ENCODE data around the gene YOD1.
A peak's percentile ranks its signal among the peaks of the same experiment; 100 is the strongest.

GRCh38 chr1:207051191-207051943, at the start of gene YOD1:
- TF ChIP-seq, protein P1, sequence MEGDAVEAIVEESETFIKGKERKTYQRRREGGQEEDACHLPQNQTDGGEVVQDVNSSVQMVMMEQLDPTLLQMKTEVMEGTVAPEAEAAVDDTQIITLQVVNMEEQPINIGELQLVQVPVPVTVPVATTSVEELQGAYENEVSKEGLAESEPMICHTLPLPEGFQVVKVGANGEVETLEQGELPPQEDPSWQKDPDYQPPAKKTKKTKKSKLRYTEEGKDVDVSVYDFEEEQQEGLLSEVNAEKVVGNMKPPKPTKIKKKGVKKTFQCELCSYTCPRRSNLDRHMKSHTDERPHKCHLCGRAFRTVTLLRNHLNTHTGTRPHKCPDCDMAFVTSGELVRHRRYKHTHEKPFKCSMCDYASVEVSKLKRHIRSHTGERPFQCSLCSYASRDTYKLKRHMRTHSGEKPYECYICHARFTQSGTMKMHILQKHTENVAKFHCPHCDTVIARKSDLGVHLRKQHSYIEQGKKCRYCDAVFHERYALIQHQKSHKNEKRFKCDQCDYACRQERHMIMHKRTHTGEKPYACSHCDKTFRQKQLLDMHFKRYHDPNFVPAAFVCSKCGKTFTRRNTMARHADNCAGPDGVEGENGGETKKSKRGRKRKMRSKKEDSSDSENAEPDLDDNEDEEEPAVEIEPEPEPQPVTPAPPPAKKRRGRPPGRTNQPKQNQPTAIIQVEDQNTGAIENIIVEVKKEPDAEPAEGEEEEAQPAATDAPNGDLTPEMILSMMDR (IDR thresholded peaks at IDR 0.05), result no peak
- peak in 1 of 3 donors; percentile 41 for TF ChIP-seq POLR2AphosphoS5 (IDR thresholded peaks at IDR 0.05)
